GM12874 (cell line): ENCODE results near the gene TUBGCP6.

Source experiments
- TF ChIP-seq, protein P1 (sequence below): IDR thresholded peaks from 2 replicates; pipeline ENCODE4 v1.5.1; 2011; ENCODE audit warnings: low read depth, mild to moderate bottlenecking, control low read depth, low read length, moderate library complexity; ENCODE audit not compliant: insufficient read depth

Gene TUBGCP6

DNA sequence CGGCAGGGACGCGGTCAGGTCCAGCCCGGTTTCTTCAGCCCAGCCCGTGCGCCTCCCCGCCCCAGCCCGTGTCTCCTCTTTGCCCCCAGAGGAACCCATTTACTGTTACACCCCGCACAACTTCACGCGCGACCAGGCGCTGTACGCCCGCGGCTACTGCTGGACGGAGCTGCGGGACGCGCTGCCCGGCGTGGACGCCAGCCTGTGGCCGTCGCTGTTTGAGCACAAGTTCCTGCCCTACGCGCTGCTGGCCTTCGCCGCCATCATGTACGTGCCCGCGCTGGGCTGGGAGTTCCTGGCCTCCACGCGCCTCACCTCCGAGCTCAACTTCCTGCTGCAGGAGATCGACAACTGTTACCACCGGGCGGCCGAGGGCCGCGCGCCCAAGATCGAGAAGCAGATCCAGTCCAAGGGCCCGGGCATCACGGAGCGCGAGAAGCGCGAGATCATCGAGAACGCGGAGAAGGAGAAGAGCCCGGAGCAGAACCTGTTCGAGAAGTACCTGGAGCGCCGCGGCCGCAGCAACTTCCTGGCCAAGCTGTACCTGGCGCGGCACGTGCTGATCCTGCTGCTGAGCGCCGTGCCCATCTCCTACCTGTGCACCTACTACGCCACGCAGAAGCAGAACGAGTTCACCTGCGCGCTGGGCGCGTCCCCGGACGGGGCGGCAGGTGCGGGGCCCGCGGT is 67.8 kb downstream of the TUBGCP6 start:
- TF ChIP-seq, protein P1, sequence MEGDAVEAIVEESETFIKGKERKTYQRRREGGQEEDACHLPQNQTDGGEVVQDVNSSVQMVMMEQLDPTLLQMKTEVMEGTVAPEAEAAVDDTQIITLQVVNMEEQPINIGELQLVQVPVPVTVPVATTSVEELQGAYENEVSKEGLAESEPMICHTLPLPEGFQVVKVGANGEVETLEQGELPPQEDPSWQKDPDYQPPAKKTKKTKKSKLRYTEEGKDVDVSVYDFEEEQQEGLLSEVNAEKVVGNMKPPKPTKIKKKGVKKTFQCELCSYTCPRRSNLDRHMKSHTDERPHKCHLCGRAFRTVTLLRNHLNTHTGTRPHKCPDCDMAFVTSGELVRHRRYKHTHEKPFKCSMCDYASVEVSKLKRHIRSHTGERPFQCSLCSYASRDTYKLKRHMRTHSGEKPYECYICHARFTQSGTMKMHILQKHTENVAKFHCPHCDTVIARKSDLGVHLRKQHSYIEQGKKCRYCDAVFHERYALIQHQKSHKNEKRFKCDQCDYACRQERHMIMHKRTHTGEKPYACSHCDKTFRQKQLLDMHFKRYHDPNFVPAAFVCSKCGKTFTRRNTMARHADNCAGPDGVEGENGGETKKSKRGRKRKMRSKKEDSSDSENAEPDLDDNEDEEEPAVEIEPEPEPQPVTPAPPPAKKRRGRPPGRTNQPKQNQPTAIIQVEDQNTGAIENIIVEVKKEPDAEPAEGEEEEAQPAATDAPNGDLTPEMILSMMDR: no peak

DNA sequence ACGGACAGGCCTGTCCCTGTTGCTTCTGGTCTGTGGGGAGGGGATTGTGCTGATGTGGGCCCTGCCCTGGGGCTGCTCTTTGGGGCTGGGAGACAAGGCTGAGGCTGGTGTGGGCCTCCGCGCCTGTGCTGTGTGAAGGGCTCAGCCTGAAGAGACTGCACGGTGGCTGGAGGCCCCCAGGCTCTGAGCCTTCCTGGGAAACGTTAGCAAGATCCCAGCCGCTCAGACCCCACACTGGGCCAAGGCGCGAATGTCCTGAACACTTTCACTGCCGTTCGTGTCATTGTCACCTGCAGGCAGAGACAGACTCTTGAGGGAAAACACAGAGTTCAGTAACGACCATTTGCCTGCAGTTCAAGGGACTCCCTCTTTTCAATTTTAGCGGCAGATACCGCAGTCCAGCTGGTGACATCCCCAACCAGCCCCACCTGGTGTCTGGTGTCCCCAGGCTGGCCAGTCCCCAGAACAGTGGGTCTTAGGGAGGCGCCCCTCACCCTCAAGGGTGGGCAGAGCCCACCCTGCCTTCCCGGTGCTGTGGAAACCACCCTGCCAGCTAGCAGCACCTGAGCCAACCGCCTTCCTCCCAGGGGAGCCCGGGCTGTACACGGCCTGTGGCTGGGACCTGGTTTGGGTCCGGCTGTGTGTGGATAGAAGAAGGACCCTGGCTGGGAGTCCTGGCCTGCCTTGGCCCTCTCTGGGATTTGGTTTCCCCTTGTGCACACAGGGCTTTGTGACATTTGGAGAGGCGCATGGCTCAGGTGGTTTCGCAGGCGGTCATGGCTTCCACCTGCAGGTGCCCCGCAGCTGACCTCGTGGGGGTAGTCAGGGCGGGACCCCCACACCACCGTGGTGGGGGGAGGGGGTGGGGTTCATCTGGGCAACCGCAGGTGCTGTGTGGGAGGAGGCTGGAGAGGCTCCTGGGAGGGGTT is 68.6 kb downstream of the TUBGCP6 start:
- TF ChIP-seq, protein P1: no peak

DNA sequence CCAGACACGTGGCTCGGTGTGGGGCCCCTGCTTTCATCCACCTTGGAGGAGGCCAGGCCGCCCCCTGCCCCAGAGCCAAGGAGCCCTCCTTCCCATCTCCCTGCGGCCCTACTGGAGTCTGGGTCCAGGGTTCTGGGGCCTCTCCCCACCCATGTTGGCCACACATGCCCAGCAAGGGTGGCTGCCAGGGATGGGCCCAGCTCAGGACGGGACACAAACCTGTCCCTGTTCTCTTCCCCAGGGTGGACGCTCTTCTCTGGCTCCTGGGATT is 69.7 kb downstream of the TUBGCP6 start:
- TF ChIP-seq, protein P1: no peak

DNA sequence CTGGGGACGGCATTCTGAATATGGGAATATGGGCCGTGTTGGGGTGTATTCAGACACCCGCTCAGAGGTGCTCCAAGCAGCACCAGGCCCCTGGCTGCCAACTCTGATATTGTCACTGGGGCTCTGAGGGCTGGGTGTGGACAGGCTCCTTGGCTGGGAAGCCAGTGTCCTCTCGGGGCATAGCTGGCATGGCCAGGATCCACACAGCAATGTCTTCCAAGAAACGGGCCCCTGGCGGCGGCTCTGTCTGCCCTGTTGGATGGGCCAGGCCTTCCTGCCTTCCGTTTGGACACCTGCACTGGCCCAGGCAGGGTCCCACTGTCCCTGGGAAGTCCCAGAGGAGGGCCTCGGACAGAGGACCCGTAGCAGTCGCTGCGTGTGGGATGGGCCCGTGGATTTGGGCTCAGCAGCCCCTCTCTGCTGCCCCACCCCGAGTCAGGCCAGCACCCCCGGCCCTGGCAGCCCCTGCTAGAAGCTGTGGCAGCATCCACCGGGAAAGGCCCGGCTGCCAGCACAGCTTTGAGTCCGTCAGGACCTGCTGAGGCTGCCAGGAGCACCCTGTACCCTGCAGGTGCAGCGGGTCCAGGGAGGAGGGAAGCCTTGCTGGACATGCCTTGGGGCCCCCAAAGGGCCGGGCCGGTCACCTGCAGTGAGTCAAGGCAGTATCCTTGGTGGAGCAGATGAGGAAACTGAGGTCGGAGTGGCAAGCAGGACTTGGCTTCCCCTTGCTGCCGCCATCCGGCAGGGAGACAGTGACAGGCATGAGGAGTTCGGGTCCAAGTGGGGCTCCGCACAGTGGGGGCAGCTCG is 70.2 kb downstream of the TUBGCP6 start:
- TF ChIP-seq, protein P1: no peak

DNA sequence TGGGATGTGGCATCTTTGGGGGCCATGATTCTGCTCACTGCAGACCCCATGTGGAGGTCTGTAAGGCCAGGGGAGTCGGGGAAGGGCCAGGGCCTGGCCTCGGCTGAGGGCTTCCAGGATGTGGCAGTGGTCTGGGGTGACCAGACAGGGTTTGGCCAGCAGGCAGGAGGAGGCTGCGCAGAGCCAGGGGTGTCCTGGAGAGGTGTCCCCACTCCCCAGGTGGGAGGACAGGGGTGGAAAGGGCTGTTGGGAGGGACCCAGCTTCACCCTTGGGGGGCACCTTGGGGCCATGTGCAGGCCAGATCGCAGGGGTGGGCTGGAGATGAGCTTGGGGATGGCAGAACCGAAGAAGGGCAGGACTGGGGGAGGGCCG is 70.9 kb downstream of the TUBGCP6 start:
- TF ChIP-seq, protein P1: no peak

DNA sequence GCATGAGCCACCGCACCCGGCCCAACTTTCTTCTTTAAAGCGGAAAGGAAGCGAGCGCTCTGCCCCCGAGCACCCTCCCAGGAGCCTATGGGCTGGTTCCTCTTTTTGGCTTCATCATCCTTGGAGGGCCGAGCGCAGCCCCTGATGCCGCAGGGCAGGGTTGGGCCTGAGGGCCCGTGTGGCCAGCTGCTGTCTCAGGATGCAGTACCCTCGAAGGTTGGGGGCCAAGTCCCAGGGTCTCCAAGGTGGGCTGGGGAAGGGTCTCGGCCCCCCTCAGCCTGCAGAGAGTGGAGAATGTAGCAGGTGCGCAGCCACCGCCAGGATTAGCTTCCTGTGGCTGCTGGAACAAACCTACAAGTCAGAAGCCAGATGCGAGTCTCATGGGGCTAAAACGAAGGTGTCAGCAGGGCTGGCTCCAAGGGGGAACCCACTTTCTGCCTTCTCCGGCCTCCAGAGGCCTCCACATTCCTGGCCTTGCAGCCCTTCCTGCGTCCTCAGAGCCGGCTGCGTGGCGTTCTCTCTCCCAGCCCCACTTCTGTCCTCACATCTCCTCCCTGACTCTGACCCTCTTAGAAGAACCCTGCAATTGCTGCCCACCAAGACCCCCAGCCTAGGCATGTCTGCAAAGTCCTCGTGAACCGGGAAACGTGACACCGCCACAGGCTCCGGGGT is 71.4 kb downstream of the TUBGCP6 start:
- TF ChIP-seq, protein P1: no peak

DNA sequence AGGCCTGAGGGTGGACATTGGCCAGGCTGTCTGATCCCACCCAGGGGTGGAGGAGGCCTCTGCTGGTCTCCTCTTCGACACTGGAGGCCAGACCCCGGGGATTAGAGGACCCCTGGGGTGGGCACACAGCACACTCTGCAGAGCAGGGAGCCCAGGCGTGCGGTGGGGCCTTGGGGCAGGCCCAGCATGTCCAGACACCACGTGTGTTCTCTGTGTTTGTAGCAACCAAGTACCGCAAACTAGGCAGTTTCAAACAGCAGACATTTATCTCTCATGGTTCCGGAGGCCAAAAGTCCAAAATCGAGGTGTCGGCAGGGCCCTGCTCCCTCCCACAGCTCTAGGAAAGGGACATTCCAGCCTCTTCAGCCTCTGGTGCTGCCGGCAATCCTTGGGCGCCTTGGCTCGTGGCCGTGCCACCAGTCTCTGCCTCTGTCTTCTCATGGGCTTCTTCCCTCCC is 72.8 kb downstream of the TUBGCP6 start:
- TF ChIP-seq, protein P1: no peak
